H1 (cell line): ENCODE measurements around the gene NFIA. TPM values are rescaled to one million over a fixed set of nuclear protein-coding genes. Genes with fewer than 3 reads are reported as not detected.

Source experiments
- CTCF ChIA-PET: fragments of 300-600 bp; sonication (Branson Sonifier 250); formaldehyde crosslinking; loops from one replicate; lab custom pipeline; 2021; ENCODE audit not compliant: partially characterized antibody; lab: Charles Lee
- POLR2A ChIA-PET: fragments of 300-600 bp; sonication (Branson Sonifier 250); formaldehyde crosslinking; loops from one replicate; lab custom pipeline; 2021; ENCODE audit warnings: inconsistent platforms; ENCODE audit not compliant: partially characterized antibody; lab: Charles Lee
- DNase-seq, 2 experiments: peaks; one replicate each; pipeline versions ENCODE4 v3.0.0 to v3.0.0-alpha.2; 2010 to 2022; ENCODE audit warnings: low spot score in 2 of 2, low read depth in 1 of 2, mixed read lengths in 1 of 2
- FAIRE-seq: peaks from 2 replicates; lab custom pipeline; 2011; peaks lifted over from hg19 to GRCh38; lab: Jason Lieb, UNC
- H2AFZ ChIP-seq: 2 replicates; pipeline ENCODE4 v1.8.1; 2012; ENCODE audit warnings: low read length, inconsistent platforms
- H2AK5ac ChIP-seq: 2 replicates; pipeline ENCODE4 v1.6.1; 2013; ENCODE audit warnings: low read depth, low read length
- H2BK120ac ChIP-seq: replicated peaks from 2 replicates; pipeline ENCODE3; 2013; ENCODE audit warnings: low read depth, low read length, inconsistent platforms
- H2BK12ac ChIP-seq: 2 replicates; pipeline ENCODE4 v1.6.1; 2013; ENCODE audit warnings: low read depth, low read length
- H2BK15ac ChIP-seq: 2 replicates; pipeline ENCODE4 v1.6.1; 2013; ENCODE audit warnings: low read length
- H2BK20ac ChIP-seq: 2 replicates; pipeline ENCODE4 v1.6.1; 2013; ENCODE audit warnings: low read length
- H2BK5ac ChIP-seq: 2 replicates; pipeline ENCODE4 v1.6.1; 2013; ENCODE audit warnings: low read depth, low read length
- H3K14ac ChIP-seq: 2 replicates; pipeline ENCODE4 v1.6.1; 2013; ENCODE audit warnings: inconsistent platforms; ENCODE audit not compliant: insufficient read length
- H3K18ac ChIP-seq: 2 replicates; pipeline ENCODE4 v1.6.1; 2013; ENCODE audit warnings: low read length; ENCODE audit errors: extremely low read depth
- H3K23ac ChIP-seq: 2 replicates; pipeline ENCODE4 v1.6.1; 2013; ENCODE audit warnings: inconsistent platforms; ENCODE audit not compliant: insufficient read length
- H3K23me2 ChIP-seq: 2 replicates; pipeline ENCODE4 v1.6.1; 2013; ENCODE audit warnings: low read depth, low read length
- H3K27ac ChIP-seq: 2 replicates; pipeline ENCODE4 v1.6.1; 2011; ENCODE audit warnings: low read depth, low read length, inconsistent platforms
- H3K27me3 ChIP-seq, 4 experiments: replicated peaks in 1 of 4; 1 replicate in 1 of 4; 2 replicates in 3 of 4; pipeline versions ENCODE4 v1.6.1 to v1.8.1; 2011 to 2013; ENCODE audit warnings: low read length in 3 of 4, mild to moderate bottlenecking in 3 of 4, inconsistent platforms in 2 of 4, mixed read lengths in 2 of 4, moderate library complexity in 1 of 4; ENCODE audit not compliant: control insufficient read depth in 3 of 4, insufficient read depth in 3 of 4; ENCODE audit errors: extremely low read depth in 1 of 4
- H3K36me3 ChIP-seq, 4 experiments: 2 replicates each; pipeline versions ENCODE4 v1.6.1 to v1.8.1; 2011 to 2013; ENCODE audit warnings: mild to moderate bottlenecking in 4 of 4, low read length in 3 of 4, moderate library complexity in 2 of 4, control low read depth in 1 of 4, inconsistent platforms in 1 of 4; ENCODE audit not compliant: insufficient read depth in 4 of 4, control insufficient read depth in 2 of 4
- H3K4ac ChIP-seq: replicated peaks from 2 replicates; pipeline ENCODE3; 2013; ENCODE audit warnings: low read length, low read depth, mixed read lengths, inconsistent platforms; ENCODE audit not compliant: insufficient read length
- H3K4me1 ChIP-seq, 4 experiments: replicated peaks in 1 of 4; 1 replicate in 1 of 4; 2 replicates in 3 of 4; pipeline versions ENCODE4 v1.6.1 to v1.8.1; 2011 to 2013; ENCODE audit warnings: low read length in 3 of 4, inconsistent platforms in 2 of 4, mixed read lengths in 1 of 4; ENCODE audit not compliant: insufficient read depth in 4 of 4, control insufficient read depth in 3 of 4
- H3K4me2 ChIP-seq, 2 experiments: 2 replicates each; pipeline versions ENCODE4 v1.6.1 to v1.8.1; 2011 to 2013; ENCODE audit warnings: low read depth in 2 of 2, low read length in 2 of 2, control low read depth in 1 of 2, inconsistent platforms in 1 of 2, mild to moderate bottlenecking in 1 of 2; ENCODE audit not compliant: insufficient read depth in 1 of 2
- H3K4me3 ChIP-seq, 4 experiments: fragments of 200-600, 300-600 bp in 1 of 4; sonication (generic), shearing (Covaris generic), sonication (Bioruptor Twin) in 1 of 4; 2 replicates each; pipeline versions ENCODE4 v1.5.1 to v1.8.1; 2011 to 2016; ENCODE audit warnings: low read length in 4 of 4, low read depth in 3 of 4, control low read depth in 2 of 4, inconsistent platforms in 2 of 4, mild to moderate bottlenecking in 2 of 4, mixed read lengths in 1 of 4, moderate library complexity in 1 of 4; ENCODE audit not compliant: insufficient read depth in 2 of 4; ENCODE audit errors: extremely low read depth in 1 of 4
- H3K56ac ChIP-seq: replicated peaks from 2 replicates; pipeline ENCODE3; 2013; ENCODE audit warnings: low read depth, mild to moderate bottlenecking, mixed read lengths, low read length, inconsistent platforms; ENCODE audit not compliant: insufficient read length
- H3K79me1 ChIP-seq: 2 replicates; pipeline ENCODE4 v1.6.1; 2013; ENCODE audit warnings: low read depth, low read length, control low read depth
- H3K79me2 ChIP-seq, 2 experiments: 2 replicates each; pipeline versions ENCODE4 v1.6.1 to v1.8.1; 2012 to 2013; ENCODE audit warnings: low read length in 2 of 2, mild to moderate bottlenecking in 2 of 2, inconsistent platforms in 1 of 2; ENCODE audit not compliant: insufficient read depth in 2 of 2, control insufficient read depth in 1 of 2
- H3K9ac ChIP-seq, 4 experiments: replicated peaks in 1 of 4; 1 replicate in 1 of 4; 2 replicates in 3 of 4; pipeline versions ENCODE4 v1.6.1 to v1.8.1; 2011 to 2013; ENCODE audit warnings: low read depth in 3 of 4, low read length in 3 of 4, control low read depth in 2 of 4, mild to moderate bottlenecking in 2 of 4, moderate library complexity in 2 of 4, inconsistent platforms in 1 of 4; ENCODE audit errors: extremely low read depth in 1 of 4
- H3K9me3 ChIP-seq, 2 experiments: 2 replicates each; pipeline versions ENCODE4 v1.6.1 to v1.8.1; 2012 to 2013; ENCODE audit warnings: mild to moderate bottlenecking in 2 of 2, moderate library complexity in 2 of 2, control low read depth in 1 of 2, inconsistent platforms in 1 of 2, low read depth in 1 of 2, low read length in 1 of 2, mixed read lengths in 1 of 2; ENCODE audit not compliant: insufficient read depth in 2 of 2
- H4K20me1 ChIP-seq, 2 experiments: replicated peaks in 1 of 2; 2 replicates each; pipeline versions ENCODE3 to v1.8.1; 2011 to 2013; ENCODE audit warnings: inconsistent platforms in 2 of 2, low read length in 2 of 2, mild to moderate bottlenecking in 1 of 2; ENCODE audit not compliant: insufficient read depth in 2 of 2, control insufficient read depth in 1 of 2
- H4K5ac ChIP-seq: 2 replicates; pipeline ENCODE4 v1.6.1; 2013; ENCODE audit warnings: low read length, low read depth, mixed read lengths, inconsistent platforms; ENCODE audit not compliant: insufficient read length
- H4K8ac ChIP-seq: 2 replicates; pipeline ENCODE4 v1.8.0; 2013; ENCODE audit warnings: mild to moderate bottlenecking, moderate library complexity, low read length, inconsistent platforms; ENCODE audit not compliant: insufficient read depth; ENCODE audit errors: extremely low read depth
- H4K91ac ChIP-seq: replicated peaks from 2 replicates; pipeline ENCODE3; 2013; ENCODE audit warnings: low read length, mixed read lengths, inconsistent platforms; ENCODE audit not compliant: insufficient read length
- GTF2F1 ChIP-seq: IDR thresholded peaks from 2 replicates; pipeline ENCODE4 v1.6.1; 2012; ENCODE audit warnings: low read depth, low read length, improper control_type of control experiment, borderline replicate concordance
- RAD21 ChIP-seq, 2 experiments: IDR thresholded peaks in 1 of 2; conservative IDR thresholded peaks in 1 of 2; 2 replicates each; pipeline ENCODE4 v1.6.1; 2011; ENCODE audit warnings: low read depth in 2 of 2, low read length in 2 of 2, improper control_type of control experiment in 1 of 2, inconsistent platforms in 1 of 2, mild to moderate bottlenecking in 1 of 2, moderate library complexity in 1 of 2
- polyA plus RNA-seq, 7 experiments: library from polyadenylated mRNA; depleted of rRNA in 3 of 7; stranded (reverse) in 5 of 7; unstranded in 2 of 7; fragments of >200 nt in 5 of 7; fragments of 200-250 nt in 2 of 7; gene quantifications; 1 replicate in 5 of 7; 2 replicates in 1 of 7; 4 replicates in 1 of 7; pipeline versions ENCODE4 v1.2.1 to v1.2.3, GENCODE V29; 2011 to 2013; ENCODE audit warnings: missing spikeins in 2 of 7, mixed read lengths in 2 of 7
- total RNA-seq: library from RNA; stranded (reverse); fragmentation: NEBNext Ultra II Directional; extraction: Animal tissue kit (Norgen Biotek cat#: 25700); gene quantifications from 2 replicates; pipeline ENCODE4 v1.2.1, GENCODE V29; 2021
- TF ChIP-seq, protein P1 (sequence below): IDR thresholded peaks from 2 replicates; pipeline ENCODE4 v1.6.1; 2011; ENCODE audit warnings: low read depth, mild to moderate bottlenecking, low read length; ENCODE audit not compliant: insufficient read depth

NFIA gene
- total and polyA plus RNA-seq, 2 of the 8 experiments (the other 6 are each of a cell fraction or from before 2014, with no cell fraction given) = 1.8 to 2.3 TPM

DNA sequence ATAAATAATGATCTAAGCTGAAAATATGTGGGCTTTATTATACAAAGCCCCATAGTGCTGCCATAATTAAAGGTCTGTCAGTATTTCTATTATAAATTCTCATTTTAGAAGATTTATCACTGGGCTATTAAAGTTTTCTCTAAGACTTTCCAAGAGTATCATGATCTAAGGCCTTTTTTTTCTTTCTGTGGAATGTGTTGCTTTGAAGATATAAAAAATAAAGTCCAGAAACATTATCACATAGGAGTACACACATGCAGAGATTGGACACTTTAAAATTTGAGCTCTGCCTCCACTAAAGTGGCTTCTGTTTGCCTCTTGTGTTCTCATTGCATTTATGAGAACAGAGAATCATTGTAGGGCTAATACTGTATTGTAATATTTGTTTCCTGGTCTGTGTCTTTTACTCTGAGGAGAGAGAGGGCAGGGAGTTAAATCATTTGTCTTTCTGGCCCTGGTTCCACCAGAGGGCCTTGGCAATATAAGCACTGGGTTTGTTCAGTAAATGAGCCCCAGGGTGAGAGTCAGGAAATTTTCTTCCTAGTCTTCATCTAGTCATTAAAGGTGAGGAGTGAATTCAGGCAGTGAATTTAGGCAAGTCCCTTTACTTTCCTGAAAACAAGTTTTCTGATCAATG lies 70.2 kb downstream of the NFIA start:
- Histone ChIP-seq H3K79me1 (no peaks in the 10 kb centered on the region), H3K4me3 (no peak overlapping the region)

More for the DNA sequence above, 70.2 kb downstream of the NFIA start:
- Histone ChIP-seq H3K9me3 (no peaks in the 10 kb centered on the region), H4K8ac (no peak overlapping the region), H3K4me1 (peaks cover 0 to 7% (median 0%) of the 10 kb centered on the region in 4 experiments; a peak in 1 of 7 replicates), H3K9ac (no peak overlapping the region), H3K23me2 (no peaks in the 10 kb centered on the region), H3K4me2 (no peak overlapping the region), H3K27me3 (no peaks in the 10 kb centered on the region), H3K79me2 (no peaks in the 10 kb centered on the region), H3K36me3 (no peaks in the 10 kb centered on the region), H2AFZ (no peak overlapping the region), H3K4ac (no peak overlapping the region), H2AK5ac (no peak overlapping the region), H3K18ac (no peak overlapping the region), H2BK15ac (no peak overlapping the region), H2BK20ac (no peak overlapping the region), H2BK12ac (no peak overlapping the region), H3K56ac (no peak overlapping the region), H3K27ac (no peak overlapping the region), H4K5ac (no peak overlapping the region), H3K14ac (no peak overlapping the region), H2BK120ac (no peak overlapping the region), H3K23ac (no peak overlapping the region), H4K20me1 (no peaks in the 10 kb centered on the region), H4K91ac (no peak overlapping the region), H2BK5ac (no peak overlapping the region)
- CTCF ChIA-PET = interaction anchor here (1.4 kb wide), 1 partner anchor 103 kb away, joined by 3 read pairs; no protein-coding TSS in a partner anchor
- TF ChIP-seq, protein P1, sequence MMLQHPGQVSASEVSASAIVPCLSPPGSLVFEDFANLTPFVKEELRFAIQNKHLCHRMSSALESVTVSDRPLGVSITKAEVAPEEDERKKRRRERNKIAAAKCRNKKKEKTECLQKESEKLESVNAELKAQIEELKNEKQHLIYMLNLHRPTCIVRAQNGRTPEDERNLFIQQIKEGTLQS = no peak
- TF ChIP-seq GTF2F1 = no peak
- peak in 1 of 2 experiments; percentile 27; a peak in 1 of 4 replicates for TF ChIP-seq RAD21 (IDR thresholded peaks at IDR 0.05 in 1 of 2, conservative IDR thresholded peaks at IDR 0.05 in 1 of 2; ENCODE audit: low read depth in 2 of 2, low read length in 2 of 2)
- POLR2A ChIA-PET = no interaction called here
- DNase-seq = no peak
- FAIRE-seq = no peak
